Head of caudate nucleus (tissue), 42 donors: ENCODE measurements around the gene ARGLU1.
"Not testable (repeated sequence)": the region's sequence is repeated elsewhere in the genome, so short reads cannot be mapped to it uniquely, and the experiment has no call there.

Experiments
- DNase-seq, 42 donors: peaks; one replicate each; pipeline versions ENCODE4 v3.0.0 to v3.0.0-alpha.2; 2020 to 2021; ENCODE audit warnings: mixed read lengths in 7 of 42
- intact Hi-C: fragments of 100-400 bp; cut with DNase I; formaldehyde crosslinking; loops from one replicate; pipeline ENCODE4 v1.15.0; 2022

ARGLU1 gene, protein sequence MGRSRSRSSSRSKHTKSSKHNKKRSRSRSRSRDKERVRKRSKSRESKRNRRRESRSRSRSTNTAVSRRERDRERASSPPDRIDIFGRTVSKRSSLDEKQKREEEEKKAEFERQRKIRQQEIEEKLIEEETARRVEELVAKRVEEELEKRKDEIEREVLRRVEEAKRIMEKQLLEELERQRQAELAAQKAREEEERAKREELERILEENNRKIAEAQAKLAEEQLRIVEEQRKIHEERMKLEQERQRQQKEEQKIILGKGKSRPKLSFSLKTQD

DNA sequence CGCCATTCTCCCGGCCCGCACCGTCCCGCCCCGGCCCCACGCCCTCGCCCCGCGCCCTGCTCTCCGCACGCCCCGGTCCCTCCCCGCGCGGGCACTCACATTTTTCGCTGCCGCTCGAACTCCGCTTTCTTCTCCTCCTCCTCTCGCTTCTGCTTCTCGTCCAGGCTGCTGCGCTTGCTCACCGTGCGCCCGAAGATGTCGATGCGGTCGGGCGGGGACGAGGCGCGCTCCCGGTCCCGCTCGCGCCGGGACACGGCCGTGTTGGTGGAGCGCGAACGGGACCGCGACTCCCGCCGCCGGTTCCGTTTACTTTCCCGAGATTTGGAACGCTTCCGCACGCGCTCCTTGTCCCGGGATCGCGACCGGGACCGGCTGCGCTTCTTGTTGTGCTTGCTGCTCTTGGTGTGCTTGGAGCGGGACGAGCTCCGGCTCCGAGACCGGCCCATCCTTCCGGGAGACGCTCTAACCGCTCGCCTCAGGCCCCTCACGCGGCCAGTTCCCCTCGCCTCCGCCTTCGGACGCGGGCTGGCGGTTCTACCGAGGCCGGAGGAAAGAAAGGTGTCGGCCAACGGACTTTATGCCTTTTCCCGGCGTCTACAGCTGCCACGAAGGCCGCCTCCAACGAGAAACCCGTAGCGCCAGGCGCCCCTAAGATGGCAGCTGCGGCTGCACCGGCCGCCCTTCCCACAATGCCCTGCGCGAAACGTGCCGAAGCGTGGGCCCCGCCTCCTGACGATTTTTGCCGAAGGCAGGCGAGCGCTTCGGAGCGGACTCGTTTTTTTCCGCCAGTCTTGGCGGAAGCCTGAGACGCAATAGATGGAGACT is at the start of gene ARGLU1:
TSS of gene ARGLU1 (minus strand) at position 664 of the 825 bp plus-strand sequence. CDS start at position 446, 218 bp downstream.
- intact Hi-C loops, result loop anchor here (10.0 kb wide), 1 partner anchor 347 kb away; no protein-coding TSS in a partner anchor
- DNase-seq, result peak; percentile 77 to 98 (median 94)

- intact Hi-C loops, result no loop called here
These were observed 49.6 kb upstream of the ARGLU1 start for GRCh38 chr13:106617561-106617960.

GRCh38 chr13:106616729-106617128 is 48.8 kb upstream of the ARGLU1 start:
- intact Hi-C loops, result no loop called here
- no peak for DNase-seq

More at GRCh38 chr13:106617561-106617960, 49.6 kb upstream of the ARGLU1 start:
- DNase-seq, result no peak

DNA sequence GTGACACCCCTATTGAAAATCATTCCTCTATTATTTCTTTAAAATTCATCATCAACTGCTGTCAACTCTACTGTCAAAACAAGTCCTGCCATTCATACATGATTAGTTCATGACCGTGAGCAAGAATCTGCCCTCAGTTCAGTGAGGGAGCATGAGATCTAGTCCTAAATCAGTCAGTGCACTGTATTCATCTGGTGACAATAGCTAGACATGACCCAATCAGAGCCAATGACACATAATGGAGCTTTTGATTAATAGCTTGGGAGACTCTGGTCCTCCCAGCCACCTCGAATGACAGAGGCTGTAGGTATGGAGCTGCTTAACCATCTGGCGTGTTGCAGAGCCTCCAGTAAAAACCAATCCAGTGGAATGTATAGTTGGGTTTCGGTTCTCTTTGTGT is 46.9 kb upstream of the ARGLU1 start:
- intact Hi-C loops, result no loop called here
- no peak for DNase-seq

- intact Hi-C loops, result no loop called here
- DNase-seq, result peak in 18 of 42 donors; percentile 6 to 46 (median 18)
These were observed 44.8 kb upstream of the ARGLU1 start for GRCh38 chr13:106612688-106613087.

DNA sequence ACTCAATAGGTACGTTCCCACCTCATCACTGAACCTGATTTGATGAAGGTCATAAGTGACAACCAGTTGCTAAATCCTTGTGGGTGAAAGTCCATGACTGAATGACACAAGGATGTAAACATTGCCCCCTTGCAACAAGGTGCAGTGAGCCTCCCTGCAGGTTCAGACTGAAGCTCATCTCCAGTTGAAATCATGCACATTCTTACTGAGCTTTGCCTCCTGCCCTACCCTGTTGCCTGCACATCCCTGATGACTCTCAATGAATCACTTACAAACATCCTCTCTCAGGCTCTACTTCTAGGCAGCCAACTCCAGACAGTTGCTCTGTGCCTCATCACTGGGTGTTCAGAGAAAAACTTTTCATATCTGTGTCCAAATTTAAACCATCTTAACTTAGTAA is 42.5 kb upstream of the ARGLU1 start:
- intact Hi-C loops, result no loop called here
- no peak for DNase-seq

- DNase-seq, result no peak
- intact Hi-C loops, result no loop called here
These were observed 41.2 kb upstream of the ARGLU1 start for GRCh38 chr13:106609116-106609515.

GRCh38 chr13:106603546-106603945 is 35.6 kb upstream of the ARGLU1 start:
- no peak for DNase-seq
- intact Hi-C loops, result no loop called here

DNA sequence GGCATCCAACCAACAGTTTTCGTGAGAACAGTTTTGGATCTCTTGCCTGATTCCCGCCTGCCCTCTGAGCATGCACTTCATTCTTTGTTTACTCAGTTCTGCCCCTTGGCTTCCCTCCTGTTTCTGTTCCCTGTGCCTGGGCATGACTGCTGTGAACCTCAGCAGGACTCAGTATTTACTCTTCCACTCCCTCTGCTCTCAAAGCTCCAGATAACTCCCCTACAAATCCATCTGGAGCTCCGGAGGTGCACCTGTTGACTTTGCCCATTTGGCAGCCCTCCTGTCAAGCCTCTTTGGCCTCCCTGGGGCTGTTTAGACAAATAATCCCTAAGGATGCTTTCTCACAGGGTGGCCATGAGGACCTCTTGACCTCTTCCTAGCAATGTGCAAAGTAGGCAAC is 34.2 kb upstream of the ARGLU1 start:
- intact Hi-C loops, result no loop called here
- no peak for DNase-seq

GRCh38 chr13:106601489-106601888 is 33.6 kb upstream of the ARGLU1 start:
- DNase-seq, result no peak
- intact Hi-C loops, result no loop called here

GRCh38 chr13:106600798-106601135 is 32.8 kb upstream of the ARGLU1 start:
- DNase-seq, intact Hi-C loops: not testable (repeated sequence)

- peak in 2 of 42 donors; percentile 8 to 24 for DNase-seq
- intact Hi-C loops, result no loop called here
These were observed 32.2 kb upstream of the ARGLU1 start for GRCh38 chr13:106599875-106600797.

DNA sequence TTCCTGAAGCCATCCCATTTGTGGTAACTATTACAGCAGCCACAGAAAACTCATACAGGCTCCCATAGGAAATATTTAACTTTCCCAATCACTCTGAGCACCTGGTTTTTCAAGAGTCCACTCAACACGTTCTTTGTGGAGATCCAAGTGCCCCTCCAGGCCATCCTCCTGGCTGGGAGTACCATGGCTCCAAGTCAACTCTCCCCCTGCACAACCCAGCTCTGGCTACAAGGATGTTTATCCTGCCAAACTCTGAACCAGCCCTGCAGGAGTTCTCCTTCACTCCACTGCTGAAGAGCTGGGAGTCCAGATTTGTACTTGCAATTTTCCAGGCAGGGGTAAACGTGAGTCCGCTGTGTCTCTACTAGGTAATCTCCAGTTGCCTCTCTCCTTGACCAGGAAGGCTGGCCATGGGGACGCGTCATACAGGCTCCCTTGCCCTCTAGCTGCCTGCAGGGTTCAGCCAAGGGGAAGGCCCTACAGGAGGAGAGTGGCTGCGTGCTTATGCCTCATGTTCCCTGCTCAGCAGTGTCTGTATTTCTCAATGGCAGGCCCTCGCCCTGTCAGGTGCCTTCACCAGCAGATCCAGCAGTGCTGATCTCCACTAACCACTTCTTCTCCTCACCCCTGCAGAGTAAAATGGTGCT is 29.9 kb upstream of the ARGLU1 start:
- intact Hi-C loops, result no loop called here
- DNase-seq, result no peak

- DNase-seq, result no peak
- intact Hi-C loops, result no loop called here
These were observed 29.2 kb upstream of the ARGLU1 start for GRCh38 chr13:106597186-106597585.

DNA sequence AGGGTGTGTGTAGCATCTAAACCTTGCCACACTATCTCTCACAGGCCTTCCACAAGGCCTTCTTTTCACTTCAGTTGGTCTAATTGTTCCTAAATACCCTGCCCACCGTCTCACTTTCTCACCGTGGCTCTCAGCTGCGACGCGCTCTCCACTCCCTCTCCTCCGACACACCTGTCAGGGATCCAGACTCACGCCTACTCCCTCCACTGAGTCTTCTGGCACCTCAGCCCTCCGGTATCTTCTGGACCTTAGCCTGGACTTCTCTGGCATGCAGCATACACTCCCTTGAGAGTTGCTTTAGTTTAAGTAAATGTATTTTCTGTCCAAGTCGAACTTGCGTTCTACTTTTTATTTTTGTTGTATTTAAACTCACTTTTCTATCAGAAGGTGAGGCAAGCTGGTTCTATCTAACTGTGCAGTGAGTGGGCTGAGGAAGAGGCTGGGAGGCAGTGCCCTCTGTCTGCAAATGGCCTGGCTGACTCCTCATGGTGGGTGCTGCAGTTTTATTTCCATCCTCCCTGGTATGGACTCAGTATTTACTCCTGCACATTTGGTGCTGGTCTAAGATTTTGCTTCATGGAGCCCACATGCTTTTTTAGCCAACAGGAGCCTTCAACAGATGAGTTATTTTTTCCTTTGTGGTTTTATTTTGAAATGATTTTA is 28.5 kb upstream of the ARGLU1 start:
- intact Hi-C loops, result no loop called here
- DNase-seq, result no peak

DNA sequence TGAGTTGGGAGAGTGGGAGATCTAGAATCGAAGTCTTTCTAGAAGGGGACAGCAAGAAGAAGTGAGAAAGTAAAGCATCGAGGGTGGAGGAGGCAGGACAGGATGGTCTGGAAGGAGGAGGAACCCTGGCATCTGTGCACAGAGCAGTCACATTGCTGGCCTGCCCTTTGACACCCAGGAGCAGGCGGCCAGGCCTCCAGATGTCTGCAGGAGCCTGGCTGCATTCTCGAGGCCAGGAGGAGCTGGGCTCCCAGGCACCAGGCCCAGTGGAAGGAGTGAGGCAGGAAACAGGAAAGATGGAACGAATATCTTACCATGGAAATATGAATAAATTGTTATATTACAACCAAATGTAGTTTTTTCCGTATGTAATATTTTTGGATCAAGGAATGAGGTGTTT is 27.7 kb upstream of the ARGLU1 start:
- DNase-seq, result no peak
- intact Hi-C loops, result no loop called here

DNA sequence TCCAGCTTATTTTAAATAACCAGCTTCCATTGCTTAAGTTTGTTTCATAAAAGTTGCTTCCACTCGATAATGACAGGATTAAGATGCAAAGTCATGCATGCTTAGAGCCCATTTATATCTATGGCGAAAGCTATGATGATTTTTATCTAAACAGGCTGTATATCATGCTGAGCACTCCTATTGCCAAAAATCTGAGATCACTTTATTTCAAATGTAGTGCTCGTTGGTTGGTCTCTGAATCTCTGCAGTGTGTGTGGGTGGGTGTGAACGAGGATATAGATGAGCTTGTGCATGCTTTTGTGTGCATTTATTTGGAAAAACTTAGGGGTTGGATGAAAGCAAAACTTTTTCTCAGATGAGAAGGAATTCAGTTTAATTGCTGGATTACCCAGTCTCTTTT is 27.0 kb upstream of the ARGLU1 start:
- DNase-seq, result no peak
- intact Hi-C loops, result no loop called here

DNA sequence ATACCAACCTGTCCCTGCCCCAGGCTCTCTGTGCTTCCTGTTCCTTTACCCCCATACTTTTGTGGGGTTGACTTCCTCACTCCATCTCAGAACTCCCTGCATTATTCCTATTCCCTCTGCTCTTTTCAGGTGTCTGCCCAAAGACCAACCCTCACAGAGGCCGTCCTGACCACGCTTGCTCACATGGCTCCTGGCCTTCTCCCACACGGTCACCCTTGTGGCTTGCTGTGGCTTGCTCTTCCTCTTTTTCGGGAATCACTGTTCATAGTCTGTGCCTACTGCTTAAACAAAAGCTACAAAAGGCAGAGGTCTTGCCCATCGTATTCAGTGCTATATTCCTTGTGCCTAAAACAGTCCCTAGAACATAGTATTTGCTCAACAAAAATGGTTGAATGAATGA is 25.2 kb upstream of the ARGLU1 start:
- no peak for DNase-seq
- intact Hi-C loops, result no loop called here

- DNase-seq, result no peak
- intact Hi-C loops, result no loop called here
These were observed 23.4 kb upstream of the ARGLU1 start for GRCh38 chr13:106591299-106591698.
